ENCODE measurements around the gene PRLR. TPM values are rescaled to one million over a fixed set of nuclear protein-coding genes. Genes with fewer than 3 reads are reported as not detected.

PRLR gene
- total RNA-seq, 1 donor from 2014 or later, result 0.93 TPM

DNA sequence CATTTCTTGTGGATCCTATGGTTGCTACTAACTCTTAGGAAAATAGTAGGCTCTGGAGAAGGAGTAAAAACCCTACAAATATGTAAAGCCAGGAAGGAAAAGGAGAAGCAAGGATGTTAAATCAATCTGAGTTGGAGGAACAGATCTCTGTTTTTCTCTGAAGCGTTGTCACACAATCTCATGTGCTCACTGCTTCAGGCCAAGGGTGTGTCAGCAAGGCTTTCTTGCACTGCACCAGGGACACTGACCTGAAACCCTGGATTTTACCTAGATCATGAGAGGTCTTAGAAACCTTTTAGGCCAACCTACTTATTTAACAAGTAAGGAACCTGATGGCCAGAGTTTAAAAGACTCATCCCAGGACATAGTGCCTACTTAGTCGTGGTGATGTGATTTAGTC lies 170.1 kb downstream of the PRLR start:
- no peak for FAIRE-seq
- Mint-ChIP-seq H3K9me3 (ENCODE audit: unreplicated experiment) (no peaks in the 10 kb centered on the region), H3K4me1 (ENCODE audit: low read depth, unreplicated experiment) (peaks cover 14% of the 10 kb centered on the region), H3K27ac (ENCODE audit: unreplicated experiment) (no peak overlapping the region), H3K27me3 (ENCODE audit: low read depth, unreplicated experiment) (peaks cover 3% of the 10 kb centered on the region), H3K36me3 (ENCODE audit: low read depth, unreplicated experiment) (no peaks in the 10 kb centered on the region), H3K4me3 (ENCODE audit: unreplicated experiment) (no peak overlapping the region)
- Histone ChIP-seq H3K9ac (ENCODE audit: low read length) (no peak overlapping the region), H3K27ac (ENCODE audit: low read depth, low read length) (no peak overlapping the region), H3K79me2 (ENCODE audit: insufficient read depth, low read length) (no peaks in the 10 kb centered on the region), H3K36me3 (ENCODE audit: insufficient read depth, low read length) (no peaks in the 10 kb centered on the region), H3K4me3 (ENCODE audit: insufficient read depth, low read depth, low read length) (no peak overlapping the region), H2AFZ (ENCODE audit: low read depth, low read length) (no peak overlapping the region), H3K27me3 (ENCODE audit: insufficient read depth, low read length) (no peaks in the 10 kb centered on the region), H3K9me3 (ENCODE audit: insufficient read depth, low read depth, low read length) (no peaks in the 10 kb centered on the region), H4K20me1 (ENCODE audit: insufficient read depth, low read length) (no peaks in the 10 kb centered on the region), H3K4me2 (ENCODE audit: low read length) (no peak overlapping the region), H3K4me1 (ENCODE audit: insufficient read depth, low read length) (no peaks in the 10 kb centered on the region)
- TF ChIP-seq, protein P1, sequence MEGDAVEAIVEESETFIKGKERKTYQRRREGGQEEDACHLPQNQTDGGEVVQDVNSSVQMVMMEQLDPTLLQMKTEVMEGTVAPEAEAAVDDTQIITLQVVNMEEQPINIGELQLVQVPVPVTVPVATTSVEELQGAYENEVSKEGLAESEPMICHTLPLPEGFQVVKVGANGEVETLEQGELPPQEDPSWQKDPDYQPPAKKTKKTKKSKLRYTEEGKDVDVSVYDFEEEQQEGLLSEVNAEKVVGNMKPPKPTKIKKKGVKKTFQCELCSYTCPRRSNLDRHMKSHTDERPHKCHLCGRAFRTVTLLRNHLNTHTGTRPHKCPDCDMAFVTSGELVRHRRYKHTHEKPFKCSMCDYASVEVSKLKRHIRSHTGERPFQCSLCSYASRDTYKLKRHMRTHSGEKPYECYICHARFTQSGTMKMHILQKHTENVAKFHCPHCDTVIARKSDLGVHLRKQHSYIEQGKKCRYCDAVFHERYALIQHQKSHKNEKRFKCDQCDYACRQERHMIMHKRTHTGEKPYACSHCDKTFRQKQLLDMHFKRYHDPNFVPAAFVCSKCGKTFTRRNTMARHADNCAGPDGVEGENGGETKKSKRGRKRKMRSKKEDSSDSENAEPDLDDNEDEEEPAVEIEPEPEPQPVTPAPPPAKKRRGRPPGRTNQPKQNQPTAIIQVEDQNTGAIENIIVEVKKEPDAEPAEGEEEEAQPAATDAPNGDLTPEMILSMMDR (IDR thresholded peaks at IDR 0.05; ENCODE audit: insufficient read depth, low read depth, low read length), result no peak
- TF ChIP-seq EZH2 (IDR thresholded peaks at IDR 0.05; ENCODE audit: insufficient read depth, low read length), result no peak
- DNase-seq (ENCODE audit: low read depth), result no peak

DNA sequence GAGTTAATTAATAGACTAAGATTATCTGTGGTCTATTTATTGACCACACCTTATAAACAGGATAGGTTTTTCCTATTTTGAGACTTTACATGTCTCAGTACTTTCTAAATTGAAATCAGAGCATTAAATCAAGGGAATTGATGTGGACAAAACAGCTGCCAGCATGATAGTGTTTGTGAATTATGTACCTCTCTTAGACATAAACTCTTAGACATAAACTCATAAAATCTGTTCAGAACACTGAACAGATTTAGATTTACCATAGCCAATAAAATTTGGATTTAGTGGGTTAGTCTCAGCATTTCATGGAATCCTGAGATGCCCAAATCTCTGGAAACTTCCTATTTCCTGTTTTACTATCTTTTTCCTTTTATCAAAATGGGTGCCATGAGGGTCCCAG lies 171.0 kb downstream of the PRLR start:
- Histone ChIP-seq H3K4me3 (ENCODE audit: insufficient read depth, low read depth, low read length) (no peak overlapping the region), H3K9me3 (ENCODE audit: insufficient read depth, low read depth, low read length) (no peaks in the 10 kb centered on the region), H3K27ac (ENCODE audit: low read depth, low read length) (no peak overlapping the region), H3K4me1 (ENCODE audit: insufficient read depth, low read length) (no peaks in the 10 kb centered on the region), H2AFZ (ENCODE audit: low read depth, low read length) (no peak overlapping the region), H3K27me3 (ENCODE audit: insufficient read depth, low read length) (no peaks in the 10 kb centered on the region), H4K20me1 (ENCODE audit: insufficient read depth, low read length) (no peaks in the 10 kb centered on the region), H3K9ac (ENCODE audit: low read length) (no peak overlapping the region), H3K36me3 (ENCODE audit: insufficient read depth, low read length) (no peaks in the 10 kb centered on the region), H3K79me2 (ENCODE audit: insufficient read depth, low read length) (no peaks in the 10 kb centered on the region), H3K4me2 (ENCODE audit: low read length) (no peak overlapping the region)
- H3K36me3 Mint-ChIP-seq (ENCODE audit: low read depth, unreplicated experiment), result no peaks in the 10 kb centered on the region
- no peaks in the 10 kb centered on the region for H3K27me3 Mint-ChIP-seq (ENCODE audit: low read depth, unreplicated experiment)
- H3K4me3 Mint-ChIP-seq (ENCODE audit: unreplicated experiment), result no peak overlapping the region
- H3K4me1 Mint-ChIP-seq (ENCODE audit: low read depth, unreplicated experiment), result peaks cover 14% of the 10 kb centered on the region
- TF ChIP-seq, protein P1 (IDR thresholded peaks at IDR 0.05; ENCODE audit: insufficient read depth, low read depth, low read length), result no peak
- FAIRE-seq (no peak), DNase-seq (ENCODE audit: low read depth) (no peak)
- H3K27ac Mint-ChIP-seq (ENCODE audit: unreplicated experiment), result no peak overlapping the region
- H3K9me3 Mint-ChIP-seq (ENCODE audit: unreplicated experiment), result no peaks in the 10 kb centered on the region

DNA sequence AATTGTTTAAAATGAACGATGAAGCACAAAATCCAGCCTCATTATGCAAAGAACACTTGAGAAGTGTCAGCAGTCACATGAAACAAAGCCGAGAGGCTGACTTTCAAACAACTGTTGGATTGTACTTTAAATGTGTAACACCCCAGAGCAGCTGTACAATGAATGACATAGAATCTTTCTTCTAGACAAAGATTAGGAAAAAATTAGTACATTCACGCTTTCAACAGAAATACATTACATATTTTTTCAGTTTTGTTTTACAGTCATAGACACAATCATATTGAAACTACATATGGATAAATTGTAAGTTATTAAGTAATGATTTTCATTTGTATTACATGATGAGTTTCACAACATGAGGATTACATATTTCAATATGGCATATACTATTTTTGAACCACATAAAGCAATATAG lies 171.9 kb downstream of the PRLR start:
- peaks cover 14% of the 10 kb centered on the region for H3K4me1 Mint-ChIP-seq (ENCODE audit: low read depth, unreplicated experiment)
- FAIRE-seq, result no peak

More for the DNA sequence above, 171.9 kb downstream of the PRLR start:
- no peak overlapping the region for H3K9ac ChIP-seq (ENCODE audit: low read length)
- no peaks in the 10 kb centered on the region for H3K9me3 ChIP-seq (ENCODE audit: insufficient read depth, low read depth, low read length)
- no peaks in the 10 kb centered on the region for H3K4me1 ChIP-seq (ENCODE audit: insufficient read depth, low read length)
- no peaks in the 10 kb centered on the region for H3K36me3 ChIP-seq (ENCODE audit: insufficient read depth, low read length)
- Mint-ChIP-seq H3K4me3 (ENCODE audit: unreplicated experiment) (no peak overlapping the region), H3K9me3 (ENCODE audit: unreplicated experiment) (no peaks in the 10 kb centered on the region), H3K27me3 (ENCODE audit: low read depth, unreplicated experiment) (no peaks in the 10 kb centered on the region), H3K27ac (ENCODE audit: unreplicated experiment) (no peak overlapping the region), H3K36me3 (ENCODE audit: low read depth, unreplicated experiment) (no peaks in the 10 kb centered on the region)
- DNase-seq (ENCODE audit: low read depth), result no peak
- H2AFZ ChIP-seq (ENCODE audit: low read depth, low read length), result no peak overlapping the region
- H3K4me3 ChIP-seq (ENCODE audit: insufficient read depth, low read depth, low read length), result no peak overlapping the region
- TF ChIP-seq EZH2 (IDR thresholded peaks at IDR 0.05; ENCODE audit: insufficient read depth, low read length), result no peak
- TF ChIP-seq, protein P1 (IDR thresholded peaks at IDR 0.05; ENCODE audit: insufficient read depth, low read depth, low read length), result no peak
- H3K79me2 ChIP-seq (ENCODE audit: insufficient read depth, low read length), result no peaks in the 10 kb centered on the region
- no peaks in the 10 kb centered on the region for H4K20me1 ChIP-seq (ENCODE audit: insufficient read depth, low read length)
- no peak overlapping the region for H3K4me2 ChIP-seq (ENCODE audit: low read length)
- no peak overlapping the region for H3K27ac ChIP-seq (ENCODE audit: low read depth, low read length)
- no peaks in the 10 kb centered on the region for H3K27me3 ChIP-seq (ENCODE audit: insufficient read depth, low read length)

Measured in astrocyte (in vitro differentiated cells and primary cell).